Endothelial cell (in vitro differentiated cells): ENCODE results near the gene RETREG2. TPM values are rescaled to one million over a fixed set of nuclear protein-coding genes. Genes with fewer than 3 reads are reported as not detected.
A peak's percentile ranks its signal among the peaks of the same experiment; 100 is the strongest.
"Not testable (repeated sequence)": the region's sequence is repeated elsewhere in the genome, so short reads cannot be mapped to it uniquely, and the experiment has no call there.

ENCODE experiments used
- DNase-seq: peaks from one replicate; pipeline ENCODE4 v3.0.0; 2021; ENCODE audit warnings: low spot score
- H3K27ac Mint-ChIP-seq: one replicate; pipeline ENCODE4 v1.8.0; 2021; ENCODE audit warnings: mixed read lengths, inconsistent platforms; ENCODE audit not compliant: unreplicated experiment
- H3K27me3 Mint-ChIP-seq: one replicate; pipeline ENCODE4 v1.8.0; 2021; ENCODE audit warnings: mild to moderate bottlenecking, moderate library complexity, mixed read lengths, inconsistent platforms; ENCODE audit not compliant: unreplicated experiment
- H3K36me3 Mint-ChIP-seq: one replicate; pipeline ENCODE4 v1.8.0; 2021; ENCODE audit warnings: mild to moderate bottlenecking, low read depth, mixed read lengths, inconsistent platforms; ENCODE audit not compliant: unreplicated experiment
- H3K4me1 Mint-ChIP-seq: one replicate; pipeline ENCODE4 v1.8.0; 2021; ENCODE audit warnings: mild to moderate bottlenecking, mixed read lengths, inconsistent platforms; ENCODE audit not compliant: unreplicated experiment
- H3K4me3 Mint-ChIP-seq: one replicate; pipeline ENCODE4 v1.8.0; 2021; ENCODE audit warnings: mild to moderate bottlenecking, mixed read lengths, inconsistent platforms; ENCODE audit not compliant: unreplicated experiment
- H3K9me3 Mint-ChIP-seq: one replicate; pipeline ENCODE4 v1.8.0; 2021; ENCODE audit warnings: mixed read lengths, inconsistent platforms; ENCODE audit not compliant: unreplicated experiment
- total RNA-seq: library from RNA; stranded (reverse); fragmentation: NEBNext Ultra II Directional; extraction: Animal tissue kit (Norgen Biotek cat#: 25700); gene quantifications from one replicate; pipeline ENCODE4 v1.2.1, GENCODE V29; 2021; ENCODE audit not compliant: unreplicated experiment
- TF ChIP-seq, protein P1 (sequence below): fragments of 200-600 bp; sonication (generic); IDR thresholded peaks from one replicate; pipeline ENCODE4 v1.5.0; 2021; ENCODE audit warnings: antibody characterized with exemption; ENCODE audit not compliant: unreplicated experiment

RETREG2 gene
- total RNA-seq, 1 donor from 2014 or later, result 90.6 TPM

GRCh38 chr2:219186754-219187456, 8.8 kb downstream of the RETREG2 start:
- peaks cover 12% of the 10 kb centered on the region for H3K36me3 Mint-ChIP-seq
- H3K4me3 Mint-ChIP-seq, result no peak overlapping the region
- TF ChIP-seq, protein P1, sequence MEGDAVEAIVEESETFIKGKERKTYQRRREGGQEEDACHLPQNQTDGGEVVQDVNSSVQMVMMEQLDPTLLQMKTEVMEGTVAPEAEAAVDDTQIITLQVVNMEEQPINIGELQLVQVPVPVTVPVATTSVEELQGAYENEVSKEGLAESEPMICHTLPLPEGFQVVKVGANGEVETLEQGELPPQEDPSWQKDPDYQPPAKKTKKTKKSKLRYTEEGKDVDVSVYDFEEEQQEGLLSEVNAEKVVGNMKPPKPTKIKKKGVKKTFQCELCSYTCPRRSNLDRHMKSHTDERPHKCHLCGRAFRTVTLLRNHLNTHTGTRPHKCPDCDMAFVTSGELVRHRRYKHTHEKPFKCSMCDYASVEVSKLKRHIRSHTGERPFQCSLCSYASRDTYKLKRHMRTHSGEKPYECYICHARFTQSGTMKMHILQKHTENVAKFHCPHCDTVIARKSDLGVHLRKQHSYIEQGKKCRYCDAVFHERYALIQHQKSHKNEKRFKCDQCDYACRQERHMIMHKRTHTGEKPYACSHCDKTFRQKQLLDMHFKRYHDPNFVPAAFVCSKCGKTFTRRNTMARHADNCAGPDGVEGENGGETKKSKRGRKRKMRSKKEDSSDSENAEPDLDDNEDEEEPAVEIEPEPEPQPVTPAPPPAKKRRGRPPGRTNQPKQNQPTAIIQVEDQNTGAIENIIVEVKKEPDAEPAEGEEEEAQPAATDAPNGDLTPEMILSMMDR, result no peak
- H3K4me1 Mint-ChIP-seq, result peaks cover 5% of the 10 kb centered on the region
- no peak overlapping the region for H3K27ac Mint-ChIP-seq
- DNase-seq, result no peak
- H3K9me3 Mint-ChIP-seq, result no peaks in the 10 kb centered on the region
- H3K27me3 Mint-ChIP-seq, result peaks cover 4% of the 10 kb centered on the region

DNA sequence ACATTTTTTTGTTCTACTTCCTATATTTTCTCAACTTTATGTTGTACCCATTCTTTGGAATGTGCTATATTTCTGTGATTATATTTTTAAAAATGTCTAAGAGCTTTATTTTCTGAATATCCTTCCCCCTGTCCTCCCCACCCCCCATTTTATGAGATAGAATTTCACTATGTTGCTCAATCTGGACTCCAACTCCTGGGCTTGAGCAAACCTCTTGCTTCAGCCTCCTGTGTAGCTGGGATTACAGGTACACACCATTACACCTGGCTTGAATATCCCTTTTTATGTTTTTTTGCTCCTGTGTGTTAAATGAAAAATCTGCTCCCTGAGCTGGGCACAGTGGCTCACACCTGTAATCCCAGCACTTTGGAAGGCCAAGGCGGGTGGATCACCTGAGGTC, 19.3 kb downstream of the RETREG2 start:
- Mint-ChIP-seq H3K27me3 (peaks cover 1% of the 10 kb centered on the region), H3K27ac (no peak overlapping the region), H3K9me3 (no peaks in the 10 kb centered on the region), H3K4me3 (no peak overlapping the region), H3K4me1 (peaks cover 5% of the 10 kb centered on the region), H3K36me3 (no peaks in the 10 kb centered on the region)
- DNase-seq, result no peak
- TF ChIP-seq, protein P1, result no peak

DNA sequence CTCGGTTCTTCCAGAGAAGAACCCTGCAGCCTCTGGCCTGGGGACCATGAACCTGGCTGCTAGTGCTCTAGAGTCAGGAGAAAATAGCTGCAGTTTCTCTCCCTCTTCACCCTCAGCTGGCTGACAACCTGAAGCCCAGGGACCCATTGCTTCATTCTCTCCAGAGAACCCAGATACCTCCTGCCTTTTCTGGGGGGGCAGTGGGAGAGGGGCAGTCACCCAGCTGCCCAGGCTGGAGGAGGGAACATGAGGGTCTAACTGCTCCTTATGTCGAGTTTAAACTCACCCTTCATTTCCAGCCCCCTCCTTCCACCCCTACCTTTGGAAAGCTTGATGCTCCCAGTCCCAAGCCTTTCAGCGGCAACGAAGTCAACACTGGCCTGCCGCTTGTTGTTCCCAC, 20.9 kb downstream of the RETREG2 start:
- Mint-ChIP-seq H3K27me3 (peaks cover 4% of the 10 kb centered on the region), H3K27ac (no peak overlapping the region), H3K9me3 (no peaks in the 10 kb centered on the region), H3K4me3 (no peak overlapping the region), H3K4me1 (peaks cover 5% of the 10 kb centered on the region), H3K36me3 (no peaks in the 10 kb centered on the region)
- DNase-seq, result no peak
- TF ChIP-seq, protein P1, result no peak

- Mint-ChIP-seq H3K27ac (no peak overlapping the region), H3K4me1 (peaks cover 5% of the 10 kb centered on the region), H3K36me3 (no peaks in the 10 kb centered on the region), H3K9me3 (no peaks in the 10 kb centered on the region), H3K4me3 (no peak overlapping the region), H3K27me3 (peaks cover 4% of the 10 kb centered on the region)
- TF ChIP-seq, protein P1, result no peak
- DNase-seq, result no peak
These were observed 21.6 kb downstream of the RETREG2 start for GRCh38 chr2:219199470-219200211.

DNA sequence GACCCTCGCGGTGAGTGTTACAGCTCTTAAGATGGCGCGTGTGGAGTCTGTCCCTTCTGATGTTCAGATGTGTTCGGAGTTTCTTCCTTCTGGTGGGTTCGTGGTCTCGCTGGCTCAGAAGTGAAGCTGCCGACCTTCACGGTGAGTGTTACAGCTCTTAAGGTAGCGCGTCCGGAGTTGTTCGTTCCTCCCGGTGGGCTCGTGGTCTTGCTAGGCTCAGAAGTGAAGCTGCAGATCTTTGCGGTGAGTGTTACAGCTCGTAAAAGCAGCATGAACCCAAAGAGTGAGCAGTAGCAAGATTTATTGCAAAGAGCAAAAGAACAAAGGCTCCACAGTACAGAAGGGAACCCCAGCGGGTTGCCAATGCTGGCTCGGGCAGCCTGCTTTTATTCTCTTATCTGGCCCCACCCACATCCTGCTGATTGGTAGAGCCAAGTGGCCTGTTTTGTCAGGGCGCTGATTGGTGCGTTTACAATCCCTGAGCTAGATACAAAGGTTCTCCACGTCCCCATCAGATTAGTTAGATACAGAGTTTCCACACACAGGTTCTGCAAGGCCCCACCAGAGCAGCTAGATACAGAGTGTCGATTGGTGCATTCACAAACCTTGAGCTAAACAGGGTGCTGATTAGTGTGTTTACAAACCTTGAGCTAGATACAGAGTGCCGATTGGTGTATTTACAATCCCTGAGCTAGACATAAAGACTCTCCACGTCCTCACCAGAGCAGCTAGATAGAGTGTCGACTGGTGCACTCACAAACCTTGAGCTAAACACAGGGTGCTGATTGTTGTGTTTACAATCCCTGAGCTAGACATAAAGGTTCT, 22.6 kb downstream of the RETREG2 start:
- H3K27ac Mint-ChIP-seq, result peak overlapping the region; percentile 42
- not testable (repeated sequence) for H3K27me3 Mint-ChIP-seq, H3K36me3 Mint-ChIP-seq, H3K9me3 Mint-ChIP-seq, H3K4me1 Mint-ChIP-seq, H3K4me3 Mint-ChIP-seq, DNase-seq

DNA sequence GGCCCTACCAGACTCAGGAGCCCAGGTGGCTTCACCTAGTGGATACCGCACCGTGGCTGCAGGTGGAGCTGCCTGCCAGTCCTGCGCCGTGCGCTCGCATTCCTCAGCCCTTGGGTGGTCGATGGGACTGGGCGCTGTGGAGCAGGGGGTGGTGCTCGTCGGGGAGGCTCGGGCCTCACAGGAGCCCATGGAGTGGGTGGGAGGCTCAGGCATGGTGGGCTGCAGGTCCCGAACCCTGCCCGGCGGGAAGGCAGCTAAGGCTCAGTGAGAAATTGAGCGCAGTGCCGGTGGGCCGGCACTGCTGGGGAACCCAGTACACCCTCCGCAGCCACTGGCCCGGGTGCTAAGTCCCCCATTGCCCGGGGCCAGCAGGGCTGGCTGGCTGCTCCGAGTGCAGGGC, 23.3 kb downstream of the RETREG2 start:
- DNase-seq, H3K36me3 Mint-ChIP-seq, H3K27me3 Mint-ChIP-seq, H3K4me1 Mint-ChIP-seq, H3K9me3 Mint-ChIP-seq, H3K4me3 Mint-ChIP-seq, H3K27ac Mint-ChIP-seq: not testable (repeated sequence)
